LNCaP clone FGC (cell line): ENCODE measurements around the gene GLDC.

Source experiments
- DNase-seq: peaks from one replicate; pipeline ENCODE4 v3.0.0-alpha.2; 2011; ENCODE audit warnings: low read depth
- H3K4me3 ChIP-seq: 2 replicates; pipeline ENCODE4 v1.5.1; 2011; ENCODE audit warnings: mild to moderate bottlenecking, low read depth, low read length, control low read depth
- TF ChIP-seq, protein P1 (sequence below): IDR thresholded peaks from 2 replicates; pipeline ENCODE4 v1.5.1; 2012; ENCODE audit warnings: mild to moderate bottlenecking; ENCODE audit not compliant: control insufficient read depth, insufficient read depth; ENCODE audit errors: extremely low read depth

Gene GLDC

GRCh38 chr9:6681957-6682501, 36.5 kb upstream of the GLDC start:
- DNase-seq: no peak
- TF ChIP-seq, protein P1, sequence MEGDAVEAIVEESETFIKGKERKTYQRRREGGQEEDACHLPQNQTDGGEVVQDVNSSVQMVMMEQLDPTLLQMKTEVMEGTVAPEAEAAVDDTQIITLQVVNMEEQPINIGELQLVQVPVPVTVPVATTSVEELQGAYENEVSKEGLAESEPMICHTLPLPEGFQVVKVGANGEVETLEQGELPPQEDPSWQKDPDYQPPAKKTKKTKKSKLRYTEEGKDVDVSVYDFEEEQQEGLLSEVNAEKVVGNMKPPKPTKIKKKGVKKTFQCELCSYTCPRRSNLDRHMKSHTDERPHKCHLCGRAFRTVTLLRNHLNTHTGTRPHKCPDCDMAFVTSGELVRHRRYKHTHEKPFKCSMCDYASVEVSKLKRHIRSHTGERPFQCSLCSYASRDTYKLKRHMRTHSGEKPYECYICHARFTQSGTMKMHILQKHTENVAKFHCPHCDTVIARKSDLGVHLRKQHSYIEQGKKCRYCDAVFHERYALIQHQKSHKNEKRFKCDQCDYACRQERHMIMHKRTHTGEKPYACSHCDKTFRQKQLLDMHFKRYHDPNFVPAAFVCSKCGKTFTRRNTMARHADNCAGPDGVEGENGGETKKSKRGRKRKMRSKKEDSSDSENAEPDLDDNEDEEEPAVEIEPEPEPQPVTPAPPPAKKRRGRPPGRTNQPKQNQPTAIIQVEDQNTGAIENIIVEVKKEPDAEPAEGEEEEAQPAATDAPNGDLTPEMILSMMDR: no peak
- peak overlapping the region; percentile 91 for H3K4me3 ChIP-seq

- DNase-seq: peak; percentile 95
- TF ChIP-seq, protein P1: no peak
- H3K4me3 ChIP-seq: peak overlapping the region; percentile 91
Measured at GRCh38 chr9:6681147-6681956, 35.8 kb upstream of the GLDC start.

- DNase-seq: no peak
- TF ChIP-seq, protein P1: no peak
Measured at GRCh38 chr9:6680797-6681146, 35.2 kb upstream of the GLDC start.

DNA sequence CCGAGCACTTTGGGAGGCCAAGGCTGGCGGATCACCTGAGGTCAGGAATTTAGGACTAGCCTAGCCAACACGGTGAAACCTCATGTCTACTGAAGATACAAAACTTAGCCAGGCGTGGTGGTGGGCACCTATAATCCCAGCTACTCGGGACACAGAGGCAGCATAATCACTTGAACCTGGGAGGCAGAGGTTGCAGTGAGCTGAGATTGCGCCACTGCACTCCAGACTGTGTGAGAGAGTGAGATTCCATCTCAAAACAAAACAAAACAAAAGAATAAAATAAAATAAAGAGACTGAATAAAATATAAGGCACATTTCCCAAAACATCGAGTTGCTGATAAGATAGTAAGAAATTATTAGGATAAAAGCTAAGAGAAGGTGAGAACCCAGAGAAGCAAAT, 32.3 kb upstream of the GLDC start:
- H3K4me3 ChIP-seq: no peak overlapping the region
- TF ChIP-seq, protein P1: no peak
- DNase-seq: no peak

More at GRCh38 chr9:6680797-6681146, 35.2 kb upstream of the GLDC start:
- peak overlapping the region; percentile 91 for H3K4me3 ChIP-seq

GRCh38 chr9:6676254-6676921, 30.9 kb upstream of the GLDC start:
- H3K4me3 ChIP-seq: no peak overlapping the region
- TF ChIP-seq, protein P1: no peak
- no peak for DNase-seq

DNA sequence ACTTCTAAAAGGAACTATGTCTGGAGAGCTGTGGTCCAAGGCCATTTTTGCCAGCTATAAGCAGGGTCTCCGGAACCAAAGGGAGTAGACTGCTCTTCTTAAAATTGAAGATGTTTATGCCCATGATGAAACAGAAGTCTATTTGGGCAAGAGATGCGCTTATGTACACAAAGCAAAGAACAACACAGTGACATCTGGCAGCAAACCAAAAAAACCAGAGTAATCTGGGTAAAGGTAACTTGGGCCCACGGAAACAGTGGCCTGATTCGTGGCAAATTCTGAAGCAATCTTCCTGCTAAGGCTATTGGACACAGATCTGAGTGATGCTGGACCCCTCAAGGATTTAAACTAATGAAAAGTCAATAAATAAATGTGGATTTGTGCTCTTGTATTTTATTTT, 29.7 kb upstream of the GLDC start:
- no peak overlapping the region for H3K4me3 ChIP-seq
- peak; percentile 67 for DNase-seq
- TF ChIP-seq, protein P1: no peak
